Globus pallidus (tissue), 1 donor: ENCODE results near the gene NPHP4.
"Not testable (repeated sequence)": the region's sequence is repeated elsewhere in the genome, so short reads cannot be mapped to it uniquely, and the experiment has no call there.

Source experiments
- DNase-seq: peaks from one replicate; pipeline ENCODE4 v3.0.0-alpha.2; 2015; ENCODE audit warnings: low spot score

The NPHP4 gene

DNA sequence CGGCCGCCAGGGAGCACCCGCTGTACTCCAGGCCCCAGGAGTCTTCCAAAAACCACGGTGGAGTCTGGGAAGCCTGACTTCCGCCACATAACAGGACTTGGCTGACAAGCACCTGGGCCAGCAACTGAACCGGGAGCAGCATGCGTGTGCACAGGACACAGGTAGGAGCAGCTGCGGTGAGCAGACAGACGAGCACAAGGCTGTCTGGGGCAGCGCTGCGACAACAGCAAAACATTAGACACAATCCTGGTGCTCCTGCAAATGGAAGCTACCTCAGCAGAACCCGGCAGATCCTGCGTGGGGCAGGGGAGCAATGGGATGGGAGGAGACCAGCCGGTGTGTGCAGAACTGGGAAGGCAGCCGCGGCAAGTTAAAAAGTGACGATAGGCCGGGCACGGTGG lies 80.4 kb downstream of the NPHP4 start:
- DNase-seq, result no peak

DNA sequence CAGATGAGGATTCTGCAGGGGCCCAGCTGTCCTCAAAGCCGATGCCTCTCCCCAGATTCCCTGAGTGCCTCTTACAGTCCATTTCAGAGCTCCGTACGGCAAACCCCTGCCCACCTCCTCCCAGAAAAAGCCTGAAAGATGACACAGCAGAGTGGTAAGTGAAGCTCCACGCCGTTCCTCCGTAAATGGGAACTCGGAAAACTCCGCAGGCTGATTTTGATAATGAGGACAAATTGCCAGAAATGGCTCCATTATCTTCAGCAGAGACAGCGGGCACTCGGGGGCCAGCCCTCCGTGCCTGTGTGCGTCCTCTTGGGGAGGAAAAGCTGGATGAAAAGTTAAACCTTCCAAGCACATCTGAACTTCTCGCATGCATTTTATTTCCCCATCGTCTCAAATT lies 81.1 kb downstream of the NPHP4 start:
- no peak for DNase-seq

DNA sequence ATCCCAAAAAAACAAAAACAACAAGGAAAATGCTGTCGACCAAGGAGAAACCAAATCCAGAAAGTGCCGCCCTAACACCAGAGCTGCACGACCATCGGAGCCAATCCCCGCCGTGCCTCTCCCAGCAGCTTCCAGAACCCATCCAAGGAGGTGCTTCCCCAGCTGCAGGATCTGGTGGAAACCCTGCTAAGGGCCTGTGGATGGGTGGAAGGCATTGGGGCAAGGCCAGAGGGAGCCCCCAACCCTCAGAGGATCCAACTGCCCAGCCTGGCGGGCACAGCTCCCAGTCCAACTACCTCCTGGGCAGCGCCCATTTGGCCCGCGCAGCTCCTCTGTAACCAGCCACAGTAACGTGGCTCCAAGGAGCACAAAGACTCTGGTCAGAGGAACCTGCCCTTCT lies 81.6 kb downstream of the NPHP4 start:
- no peak for DNase-seq

DNA sequence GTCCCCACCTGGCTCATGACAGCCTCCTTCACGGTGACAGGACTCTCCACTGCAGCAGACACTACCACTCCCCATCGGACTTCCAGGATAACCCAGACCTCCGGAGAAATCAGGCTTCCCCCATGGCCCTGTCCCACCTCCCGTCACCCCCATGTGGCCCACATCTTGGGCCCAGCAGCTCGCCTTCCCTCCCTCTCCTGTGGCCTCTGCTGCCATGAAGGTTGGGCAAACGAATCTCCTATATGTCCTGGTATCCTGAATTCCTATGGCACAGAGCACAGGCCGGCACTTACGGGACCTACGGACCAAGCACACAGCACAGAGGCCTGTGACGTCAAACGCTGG lies 82.0 kb downstream of the NPHP4 start:
- no peak for DNase-seq

DNA sequence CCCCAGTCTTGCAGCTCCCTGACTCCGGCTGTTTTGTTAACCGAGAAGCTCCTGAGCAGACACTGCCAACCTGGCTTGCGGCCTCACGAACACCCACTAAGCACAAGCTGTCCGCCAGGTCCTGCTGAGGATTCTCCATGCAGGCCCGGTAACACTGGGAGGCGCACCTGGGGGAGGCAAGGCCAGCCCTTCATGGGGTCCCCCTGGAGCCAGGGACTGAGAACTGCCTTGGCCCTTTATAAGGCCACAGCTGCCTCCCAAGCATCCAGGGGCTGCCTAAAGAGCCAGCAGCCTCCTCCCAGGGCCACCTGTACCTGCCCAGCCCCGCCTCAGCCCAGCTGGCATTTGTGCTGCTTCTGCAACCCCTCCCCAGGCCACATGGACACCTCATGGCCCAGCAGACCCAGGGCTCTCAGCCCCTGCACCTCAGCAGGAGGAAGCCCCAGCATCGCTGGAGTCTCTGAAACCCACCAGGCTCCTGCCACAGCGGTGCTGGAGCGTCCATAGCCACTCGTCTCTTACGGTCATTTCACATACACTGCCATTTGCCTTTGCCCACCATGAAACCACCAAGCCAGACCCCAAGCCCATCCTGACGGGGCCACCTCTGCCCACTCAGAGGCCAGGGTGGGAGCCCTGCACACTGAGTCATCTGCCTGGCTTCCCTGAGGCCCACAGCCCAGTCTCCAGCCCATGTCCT lies 82.5 kb downstream of the NPHP4 start:
- no peak for DNase-seq

DNA sequence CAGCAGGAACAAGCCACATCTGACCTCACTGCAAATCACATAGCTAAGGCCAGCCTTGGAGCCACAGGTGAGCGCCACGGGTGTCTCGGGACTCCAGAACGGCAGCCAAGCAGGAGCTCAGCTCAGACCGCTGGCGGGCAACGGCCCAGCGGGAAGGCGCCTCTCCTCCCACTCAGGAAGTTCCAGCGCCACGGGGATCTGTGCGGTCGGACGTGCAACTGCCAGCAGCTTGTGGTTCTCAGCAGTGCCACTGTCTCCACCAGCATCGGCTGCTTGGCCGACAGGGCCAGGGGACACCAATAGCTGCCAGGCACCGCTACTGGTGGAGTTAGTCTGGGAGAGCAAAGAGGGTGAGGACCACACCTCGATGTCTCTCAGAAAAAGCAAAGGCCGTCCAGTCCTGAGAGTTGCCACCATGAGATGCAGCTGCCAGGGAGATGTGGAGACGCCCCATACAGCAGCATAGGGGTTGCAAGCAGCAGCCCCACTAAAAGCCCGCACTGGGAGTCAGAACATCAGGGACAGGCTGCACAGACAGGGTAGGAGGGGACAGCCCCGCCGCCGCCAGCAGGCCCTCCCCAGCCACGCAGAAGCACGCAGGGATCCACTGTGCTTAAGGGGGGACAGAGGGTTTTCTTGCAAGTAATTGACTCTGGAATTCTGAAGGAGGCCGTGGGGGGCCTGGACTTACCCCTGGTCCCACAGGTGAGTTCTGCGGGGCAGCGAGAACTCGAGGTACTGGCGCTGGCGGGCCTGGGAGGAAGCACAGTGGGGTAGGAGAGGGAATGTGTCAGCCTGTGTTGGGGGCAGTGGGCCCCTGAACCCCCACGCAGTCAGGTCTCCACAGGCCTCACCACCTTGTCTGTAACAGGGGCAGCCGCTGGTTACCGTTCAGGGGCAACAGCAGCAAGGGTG lies 83.5 kb downstream of the NPHP4 start:
- no peak for DNase-seq

DNA sequence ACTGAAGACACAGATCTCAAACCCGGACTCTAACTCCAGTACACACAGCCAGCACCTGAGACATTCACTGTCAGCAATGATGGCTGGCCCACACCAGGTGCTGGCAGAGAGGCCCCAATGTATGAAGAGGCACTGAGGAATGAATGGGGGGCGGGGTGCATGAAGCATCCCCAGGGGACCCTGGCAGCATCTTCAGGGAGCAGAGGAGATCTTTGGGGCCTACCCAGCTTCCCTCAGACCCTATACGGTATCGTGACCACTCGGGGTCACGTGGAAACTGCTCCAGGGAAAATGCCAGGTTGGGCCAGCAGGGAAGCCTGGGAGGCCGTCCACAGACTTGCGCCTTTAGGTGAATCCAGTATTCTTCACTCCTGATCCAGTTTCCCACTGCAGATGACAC lies 84.3 kb downstream of the NPHP4 start:
- DNase-seq, result no peak

DNA sequence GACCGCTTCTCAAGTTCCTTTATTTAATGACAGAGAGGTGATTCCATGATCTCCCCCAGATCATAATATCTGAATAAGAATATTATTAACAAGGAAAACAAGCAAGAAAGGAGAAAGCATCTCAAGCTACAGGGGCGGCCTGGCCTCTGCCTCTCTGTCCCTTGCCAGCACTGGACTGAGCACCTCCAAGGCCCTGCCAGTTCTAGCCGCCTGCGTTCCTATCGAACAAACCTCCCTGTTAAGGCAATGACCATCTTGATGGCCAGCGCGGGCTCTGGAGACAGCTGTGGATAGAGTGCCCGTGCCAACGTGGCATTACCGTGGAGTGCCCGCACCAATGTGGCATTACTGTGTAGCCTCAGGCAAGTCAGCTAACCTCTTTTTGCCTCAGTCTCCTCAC lies 84.8 kb downstream of the NPHP4 start:
- DNase-seq, result no peak

DNA sequence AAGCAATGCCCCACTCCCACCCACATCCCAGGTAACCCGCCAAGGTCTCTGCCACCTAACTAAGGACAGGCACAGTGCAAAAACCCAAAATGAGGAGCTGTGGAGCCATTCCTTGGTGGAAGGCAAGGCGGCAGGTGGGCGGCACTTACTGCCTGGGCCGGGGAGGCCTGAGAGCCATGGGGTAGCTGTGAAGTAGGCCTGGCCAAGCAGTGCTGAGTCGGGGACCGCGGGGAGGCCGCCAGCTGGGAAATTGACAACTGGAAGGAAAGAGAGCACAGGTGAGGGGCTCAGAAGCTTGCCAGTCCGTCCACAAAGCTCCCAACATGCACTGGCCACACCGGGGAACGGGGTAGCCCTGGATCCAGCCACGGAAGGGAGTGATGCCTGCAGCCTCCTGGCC lies 85.3 kb downstream of the NPHP4 start:
- DNase-seq, result no peak

DNA sequence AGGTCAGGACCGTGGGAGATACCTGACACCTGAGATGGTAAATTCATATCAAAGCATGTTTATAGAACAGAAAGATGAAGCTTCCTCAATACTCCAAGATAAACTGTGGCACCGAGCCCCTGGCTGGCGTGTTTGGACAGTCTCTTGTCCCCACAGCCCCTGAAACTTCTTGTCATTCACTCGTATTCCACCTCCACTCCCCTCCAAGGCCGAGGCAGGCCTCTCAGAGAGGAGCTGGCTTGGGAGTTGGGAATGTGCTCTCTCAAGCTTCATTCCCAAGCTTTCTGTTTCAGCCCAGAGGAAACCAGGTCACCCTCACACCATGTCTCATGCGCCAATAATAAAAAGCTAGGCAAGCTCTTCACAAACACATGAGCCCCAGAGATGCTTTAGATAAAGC lies 86.1 kb downstream of the NPHP4 start:
- DNase-seq, result no peak

DNA sequence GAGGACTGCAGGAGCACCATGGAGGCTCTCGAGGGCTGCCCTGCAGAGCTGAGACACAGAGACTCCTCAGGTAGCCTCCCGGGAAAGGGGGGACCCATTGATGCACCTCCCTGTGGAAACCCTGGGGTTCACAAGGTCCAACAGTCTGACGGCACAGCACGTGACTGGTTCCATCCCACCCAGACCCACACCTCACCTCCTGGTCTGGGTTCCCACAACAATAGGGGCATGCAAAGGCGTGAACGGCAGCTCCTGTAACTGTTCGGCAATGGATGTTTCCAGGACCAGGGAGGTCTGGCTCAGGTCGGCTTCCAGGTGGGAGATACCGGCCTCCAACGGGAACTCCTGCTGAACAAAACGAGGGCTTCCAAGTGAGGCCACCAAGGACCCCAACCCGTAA lies 86.8 kb downstream of the NPHP4 start:
- no peak for DNase-seq

DNA sequence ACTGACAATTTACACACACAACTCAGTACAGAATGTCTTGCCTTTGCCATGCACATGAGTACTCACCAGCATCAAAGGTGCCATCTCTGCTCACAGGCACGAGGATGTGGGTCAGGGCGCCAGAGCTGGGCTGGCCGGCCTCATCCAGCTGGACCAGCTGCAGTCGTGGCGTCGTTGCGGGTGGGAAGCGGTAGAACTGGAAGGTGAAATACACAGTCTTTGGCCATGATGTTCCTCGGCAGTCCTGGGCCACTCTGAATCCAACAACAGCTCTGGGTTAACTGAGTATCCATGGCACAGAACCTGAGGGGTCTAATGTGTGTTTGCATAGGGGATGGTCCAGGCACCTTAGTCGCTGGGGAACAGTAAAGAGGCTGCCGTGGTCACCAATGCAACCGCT lies 87.7 kb downstream of the NPHP4 start:
- DNase-seq, result no peak

DNA sequence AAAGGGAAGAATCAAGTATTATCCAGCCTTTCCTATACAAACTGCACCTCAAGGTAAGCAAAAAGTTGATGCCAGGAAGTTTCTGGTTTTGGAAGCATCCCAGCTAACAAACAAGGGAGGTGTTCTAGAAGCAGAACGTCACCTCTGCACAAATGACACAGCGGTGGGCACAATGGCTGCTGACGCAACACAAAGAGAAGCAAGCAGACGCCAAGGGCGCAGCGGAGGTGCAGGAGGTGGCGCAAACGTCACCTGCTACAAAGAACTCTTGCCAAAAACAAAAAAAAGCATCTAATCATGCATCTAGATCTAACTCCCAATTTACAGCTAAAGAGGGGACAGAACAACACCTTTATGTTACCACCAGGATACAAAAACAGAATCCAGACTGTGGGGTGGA lies 88.5 kb downstream of the NPHP4 start:
- DNase-seq, result no peak

DNA sequence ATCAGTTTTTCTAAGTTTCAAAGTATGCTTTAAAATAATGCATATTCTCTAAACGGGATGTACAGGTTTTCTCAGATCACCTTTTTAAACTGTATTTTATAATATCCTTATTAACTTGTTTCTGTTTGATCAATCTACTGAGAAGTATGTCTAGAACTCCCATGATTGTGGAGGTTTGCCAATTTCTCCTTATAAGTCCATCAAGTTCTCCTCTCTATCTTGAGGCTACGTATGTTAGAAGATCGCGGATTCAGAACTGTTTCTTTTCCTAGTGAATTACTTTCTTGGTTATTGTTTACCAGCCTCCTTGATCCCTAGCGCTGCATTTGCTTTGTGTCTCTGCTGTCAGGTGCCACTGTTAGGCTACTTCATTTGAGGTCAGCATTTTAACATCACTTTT lies 89.2 kb downstream of the NPHP4 start:
- no peak for DNase-seq

DNA sequence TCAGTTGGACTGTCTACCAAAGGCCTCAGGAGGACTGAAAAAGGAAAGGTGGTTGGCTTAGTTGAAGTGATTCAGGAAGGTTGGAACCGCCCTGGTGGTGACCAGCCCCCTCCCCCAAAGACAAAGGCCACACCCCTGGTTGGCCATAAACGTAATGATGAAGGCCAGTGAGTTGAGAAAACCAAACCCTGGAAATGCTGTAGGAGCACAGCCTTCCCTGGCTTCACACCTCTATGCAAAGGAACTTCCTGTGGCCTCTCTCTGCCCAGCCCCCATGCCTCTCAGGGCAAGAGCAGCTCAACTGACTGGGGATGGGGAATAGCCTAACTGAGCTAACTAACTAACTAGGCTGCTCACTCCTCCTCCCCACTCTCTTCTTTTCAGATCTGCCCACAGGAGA lies 90.4 kb downstream of the NPHP4 start:
- no peak for DNase-seq

DNA sequence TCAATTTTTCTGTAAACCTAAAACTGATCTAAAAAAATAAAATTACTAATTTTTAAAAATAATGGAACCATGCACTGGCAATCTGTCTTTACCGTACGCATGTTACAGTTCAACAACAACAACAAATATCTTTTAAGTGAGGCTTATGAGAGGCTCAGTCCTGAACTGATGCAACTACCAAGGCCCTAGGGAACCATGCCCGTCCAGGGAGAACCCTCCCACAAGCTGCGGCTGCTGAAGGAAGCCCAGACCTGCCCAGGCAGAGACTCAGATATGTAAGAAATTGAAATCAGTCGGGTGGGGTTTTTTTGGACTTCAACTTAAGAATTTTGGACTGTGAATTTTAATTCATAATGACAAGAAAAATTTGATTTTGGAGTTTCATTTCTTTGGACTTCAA lies 91.1 kb downstream of the NPHP4 start:
- no peak for DNase-seq

DNA sequence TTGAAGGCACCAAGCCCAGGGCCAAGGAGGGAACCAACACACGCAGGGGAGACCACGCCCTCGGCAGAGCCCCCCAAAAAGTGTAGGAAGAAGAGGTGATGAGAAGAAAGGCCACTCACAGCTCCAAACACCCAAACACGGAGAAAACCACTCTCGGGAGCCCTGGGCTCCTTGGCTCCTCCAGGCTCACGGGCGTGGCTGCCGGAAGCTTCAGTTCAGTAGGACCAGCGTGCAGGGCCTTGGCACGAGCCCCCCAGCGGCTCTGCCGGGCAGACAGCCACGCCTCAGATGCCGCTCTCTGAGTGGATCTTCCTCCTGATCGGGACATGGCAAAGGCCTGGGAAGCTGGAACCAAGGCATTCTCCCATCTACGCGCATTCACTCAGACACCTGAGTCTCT lies 94.0 kb downstream of the NPHP4 start:
- DNase-seq, result no peak

DNA sequence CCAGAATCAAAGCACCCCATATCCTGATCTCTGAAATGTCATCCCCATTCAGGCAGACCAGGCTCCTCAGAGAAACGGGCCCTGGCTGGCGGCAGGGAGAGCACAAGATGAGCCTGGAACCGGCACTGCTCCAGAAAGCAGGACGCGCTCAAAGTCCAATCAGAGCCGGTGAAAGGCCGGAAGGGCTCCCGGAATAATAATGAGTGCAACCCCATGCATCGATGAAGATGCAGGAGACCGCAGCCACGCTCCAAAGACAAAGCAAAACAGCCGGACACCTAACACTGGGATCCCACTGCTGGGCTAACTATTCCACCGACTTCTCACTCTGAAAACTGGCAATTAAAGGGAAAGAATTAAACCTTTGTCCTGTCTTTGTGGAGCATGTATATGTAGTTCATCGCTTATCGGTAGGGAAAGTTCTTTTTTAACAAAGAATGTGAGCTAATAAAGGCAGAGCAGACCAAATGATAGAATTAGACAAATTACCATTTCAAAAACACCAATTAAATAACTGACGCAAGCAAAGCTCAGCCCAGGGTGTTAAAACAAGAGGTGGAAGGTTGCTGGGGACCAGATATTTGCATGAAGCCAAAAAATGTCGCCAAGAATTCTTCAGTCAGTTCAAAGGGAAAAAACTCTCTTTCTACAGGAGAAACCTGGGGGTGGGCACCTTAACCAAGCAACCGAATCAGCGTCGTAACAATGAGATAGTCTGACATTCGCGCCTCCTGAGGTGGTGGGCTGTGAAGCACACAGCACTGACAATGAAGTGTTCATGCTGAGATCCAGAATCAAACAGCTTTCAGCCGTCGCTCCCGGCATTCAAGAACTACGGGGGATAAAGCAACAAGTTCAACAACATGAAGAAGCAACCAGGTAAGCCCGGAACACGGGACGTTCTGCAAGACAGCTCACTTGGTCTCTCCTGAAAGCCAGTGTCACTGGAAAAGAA lies 95.2 kb downstream of the NPHP4 start:
- DNase-seq, result peak; percentile 52

DNA sequence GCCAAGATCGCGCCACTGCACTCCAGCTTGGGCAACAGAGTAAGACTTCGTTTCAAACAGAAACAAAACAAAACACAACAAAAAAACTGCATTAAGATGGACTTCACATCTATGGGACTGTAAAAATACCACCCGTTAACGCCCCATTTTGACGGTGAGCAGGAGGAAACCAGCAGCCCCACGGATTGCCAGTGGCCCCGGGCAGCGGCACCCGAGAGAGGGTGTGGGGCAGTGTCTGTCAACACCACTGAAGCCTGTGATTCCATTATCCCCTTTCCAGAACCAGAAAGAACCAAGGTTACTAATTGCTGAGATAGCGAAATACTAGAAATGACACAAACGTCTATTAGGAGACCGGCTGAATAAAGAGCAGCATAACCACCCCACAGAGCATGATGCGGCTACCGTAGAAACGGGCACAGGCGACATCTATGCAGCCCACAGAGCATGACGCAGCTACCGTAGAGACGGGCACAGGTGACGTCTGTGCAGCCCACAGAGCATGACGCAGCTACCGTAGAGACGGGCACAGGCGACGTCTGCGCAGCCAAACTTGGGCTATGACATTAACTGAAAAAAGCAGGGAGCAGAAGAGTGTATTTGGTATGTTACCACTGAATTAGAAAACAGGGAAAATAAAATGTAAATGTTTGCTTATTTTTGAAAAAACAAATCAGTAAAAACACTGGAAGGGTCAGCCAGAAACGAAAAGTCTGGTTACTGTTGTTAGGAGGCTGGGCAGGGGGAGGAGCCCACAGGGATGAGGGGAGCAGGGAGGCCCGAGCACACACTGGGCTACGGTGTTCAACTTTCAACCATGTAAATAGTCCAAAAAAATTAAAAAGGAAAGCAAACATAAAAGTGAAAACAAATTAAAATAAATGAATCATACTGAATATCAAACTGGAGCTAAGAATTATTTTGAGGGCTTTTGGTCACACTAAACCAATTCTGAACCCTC lies 96.5 kb downstream of the NPHP4 start:
- no peak for DNase-seq

DNA sequence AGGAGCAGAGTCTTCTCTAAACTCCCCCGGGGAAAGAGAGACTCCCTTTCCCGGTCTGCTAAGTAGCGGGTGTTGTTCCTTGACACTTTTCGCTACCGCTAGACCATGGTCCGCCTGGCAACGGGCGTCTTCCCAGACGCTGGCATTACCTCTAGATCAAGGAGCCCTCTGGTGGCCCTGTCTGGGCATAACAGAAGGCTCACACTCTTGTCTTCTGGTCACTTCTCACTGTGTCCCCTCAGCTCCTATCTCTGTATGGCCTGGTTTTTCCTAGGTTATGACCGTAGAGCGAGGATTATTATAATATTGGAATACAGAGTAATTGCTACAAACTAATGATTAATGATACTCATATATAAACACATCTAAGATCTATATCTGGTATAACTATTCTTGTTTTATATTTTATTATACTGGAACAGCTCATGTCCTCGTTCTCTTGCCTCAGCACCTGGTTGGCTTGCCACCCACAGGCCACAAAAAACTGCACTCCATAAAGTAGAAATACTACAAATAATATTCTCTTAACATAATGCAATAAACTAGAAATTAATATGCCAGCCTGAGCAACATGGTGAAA lies 98.4 kb downstream of the NPHP4 start:
- not testable (repeated sequence) for DNase-seq

DNA sequence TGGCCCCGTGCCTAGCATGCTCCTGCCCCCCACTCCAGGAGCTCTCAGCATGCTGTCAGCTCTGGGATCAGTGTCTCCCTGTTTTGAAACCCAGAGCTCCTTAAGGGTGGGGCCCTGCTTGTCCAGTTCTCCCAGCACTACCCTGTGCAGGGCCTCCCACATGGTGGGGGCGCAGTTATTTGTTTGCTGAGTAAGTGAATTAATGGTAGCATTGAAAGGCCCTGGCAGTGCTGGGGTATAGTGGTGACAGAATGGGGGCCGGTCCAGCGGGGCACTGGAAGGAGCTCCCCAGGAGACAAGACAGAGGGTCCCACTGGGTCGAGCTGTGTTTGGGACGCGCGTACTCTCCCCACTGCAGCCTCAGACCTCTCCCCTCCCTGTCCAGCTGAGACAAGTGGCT lies 99.9 kb downstream of the NPHP4 start:
- no peak for DNase-seq
